GM18870 (cell line): ENCODE data around the gene TNKS2.

Experiments
- ATAC-seq: cut with Tn5 transposase; IDR thresholded peaks from one replicate; pipeline ENCODE4 v1.9.1; 2021; ENCODE audit warnings: moderate library complexity; ENCODE audit not compliant: unreplicated experiment

Gene TNKS2

GRCh38 chr10:91907914-91908336 is 109.7 kb downstream of the TNKS2 start:
- no peak for ATAC-seq

- peak; percentile 74 for ATAC-seq
These were observed 110.3 kb downstream of the TNKS2 start for GRCh38 chr10:91908337-91909116.

- no peak for ATAC-seq
These were observed 111.0 kb downstream of the TNKS2 start, which contains the start of gene FGFBP3 for GRCh38 chr10:91909117-91909677. FGFBP3 (minus strand) TSS chr10:91909486; CDS start chr10:91908969, 517 bp downstream.

GRCh38 chr10:91910467-91910866 is 112.2 kb downstream of the TNKS2 start:
- ATAC-seq = no peak
